IPS-11a (cell line): ENCODE measurements around the gene LSR.
"Not testable (repeated sequence)": the region's sequence is repeated elsewhere in the genome, so short reads cannot be mapped to it uniquely, and the experiment has no call there.

Experiments
- H3K4me3 ChIP-seq: one replicate; pipeline ENCODE4 v1.5.1; 2013; ENCODE audit warnings: low read depth, low read length, control low read depth

LSR gene

DNA sequence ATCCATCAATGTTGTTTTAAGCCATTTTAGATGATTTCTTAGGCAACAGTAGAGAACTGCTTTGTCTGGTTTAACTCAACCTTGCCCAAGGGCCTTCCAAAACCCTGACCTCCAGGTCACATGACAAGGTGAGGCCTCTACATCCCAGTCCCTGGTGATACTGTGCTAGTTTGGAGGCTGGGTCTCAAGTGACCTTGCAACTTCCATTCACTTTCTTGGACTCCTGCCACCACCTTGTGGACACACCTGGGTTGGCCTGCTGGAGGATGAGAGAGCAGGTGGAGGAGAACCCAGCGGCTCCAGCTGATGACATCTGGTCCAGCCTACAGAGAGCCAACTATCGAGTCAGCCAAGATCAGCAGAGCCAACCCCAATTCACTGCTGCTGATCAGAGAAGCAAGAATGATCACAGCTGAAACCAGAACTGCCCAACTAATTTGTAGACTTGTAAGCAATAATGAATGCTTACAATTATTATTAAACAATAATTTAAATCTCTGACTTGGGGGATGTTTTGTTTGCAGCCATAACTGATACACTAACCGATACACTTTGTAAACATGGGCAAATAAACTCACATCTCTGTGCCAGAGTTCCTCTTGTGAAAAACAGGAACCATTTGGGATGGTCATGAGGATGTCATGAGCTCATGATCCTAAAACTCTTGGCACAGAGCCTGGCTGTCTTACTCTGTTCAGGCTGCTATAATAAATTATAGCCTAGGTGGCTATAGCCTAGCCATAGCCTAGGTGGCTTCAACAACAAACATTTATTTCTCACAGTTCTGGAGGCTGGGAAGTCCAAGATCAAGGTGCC lies 31.8 kb upstream of the LSR start:
- no peak overlapping the region for H3K4me3 ChIP-seq

DNA sequence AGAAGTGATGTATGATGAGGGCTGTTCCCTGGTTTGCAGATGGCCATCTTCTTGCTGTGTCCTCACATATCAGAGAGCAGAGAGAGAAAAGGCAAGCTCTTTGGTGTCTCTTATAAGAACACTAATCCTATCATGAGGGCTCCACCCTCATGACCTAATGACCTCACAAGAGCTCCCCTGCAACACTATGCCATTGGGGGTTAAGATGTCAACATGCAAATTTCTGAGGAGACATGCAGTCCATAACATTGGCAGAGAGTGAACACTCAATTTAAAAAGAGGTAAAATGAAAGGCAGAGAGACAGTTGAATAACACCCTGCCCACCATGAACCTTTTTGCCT lies 31.2 kb upstream of the LSR start:
- H3K4me3 ChIP-seq: no peak overlapping the region

DNA sequence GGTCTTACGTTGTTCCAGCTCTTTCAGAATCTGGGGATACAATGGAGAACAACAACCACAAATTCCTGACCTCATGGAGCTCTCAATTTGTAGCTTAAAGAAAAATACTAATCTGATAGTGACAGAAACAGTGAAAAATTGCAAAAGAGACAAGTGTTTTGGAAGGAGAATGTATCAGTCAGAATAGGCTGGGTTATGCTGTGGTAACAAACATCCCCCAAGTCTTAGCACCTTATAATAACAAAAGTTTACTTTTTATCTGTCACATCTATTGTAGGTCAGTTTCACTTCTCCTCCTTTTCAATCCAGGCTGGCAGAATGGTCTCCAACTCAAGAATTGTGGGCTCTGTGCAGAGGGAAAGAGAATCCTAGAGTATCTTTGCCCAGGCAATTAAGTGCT lies 29.8 kb upstream of the LSR start:
- no peak overlapping the region for H3K4me3 ChIP-seq

- H3K4me3 ChIP-seq: no peak overlapping the region
These were observed 28.4 kb upstream of the LSR start for GRCh38 chr19:35220315-35220921.

GRCh38 chr19:35220973-35221590 lies 27.7 kb upstream of the LSR start:
- not testable (repeated sequence) for H3K4me3 ChIP-seq

- H3K4me3 ChIP-seq: no peak overlapping the region
These were observed 26.3 kb upstream of the LSR start for GRCh38 chr19:35222373-35223015.

GRCh38 chr19:35223084-35223790 lies 25.6 kb upstream of the LSR start:
- H3K4me3 ChIP-seq: no peak overlapping the region

- no peak overlapping the region for H3K4me3 ChIP-seq
These were observed 24.8 kb upstream of the LSR start for GRCh38 chr19:35223862-35224505.

- no peak overlapping the region for H3K4me3 ChIP-seq
These were observed 23.9 kb upstream of the LSR start for GRCh38 chr19:35224681-35225571.

- H3K4me3 ChIP-seq: no peak overlapping the region
These were observed 22.9 kb upstream of the LSR start for GRCh38 chr19:35225951-35226350.

GRCh38 chr19:35226748-35227147 lies 22.1 kb upstream of the LSR start:
- H3K4me3 ChIP-seq: no peak overlapping the region

GRCh38 chr19:35228177-35228930 lies 20.4 kb upstream of the LSR start, which contains the start of gene FAM187B:
TSS of gene FAM187B (minus strand) at chr19:35228739. CDS start at chr19:35228680, 59 bp downstream.
- H3K4me3 ChIP-seq: no peak within 1 kb of the TSS

GRCh38 chr19:35229601-35230000 lies 19.2 kb upstream of the LSR start:
- H3K4me3 ChIP-seq: no peak overlapping the region

GRCh38 chr19:35231956-35232645 lies 16.7 kb upstream of the LSR start:
- no peak overlapping the region for H3K4me3 ChIP-seq

- no peak overlapping the region for H3K4me3 ChIP-seq
These were observed 15.9 kb upstream of the LSR start for GRCh38 chr19:35232912-35233311.

- H3K4me3 ChIP-seq: no peak overlapping the region
These were observed 12.0 kb upstream of the LSR start for GRCh38 chr19:35236638-35237400.

- H3K4me3 ChIP-seq: not testable (repeated sequence)
These were observed 9.2 kb upstream of the LSR start for GRCh38 chr19:35239597-35239996.

DNA sequence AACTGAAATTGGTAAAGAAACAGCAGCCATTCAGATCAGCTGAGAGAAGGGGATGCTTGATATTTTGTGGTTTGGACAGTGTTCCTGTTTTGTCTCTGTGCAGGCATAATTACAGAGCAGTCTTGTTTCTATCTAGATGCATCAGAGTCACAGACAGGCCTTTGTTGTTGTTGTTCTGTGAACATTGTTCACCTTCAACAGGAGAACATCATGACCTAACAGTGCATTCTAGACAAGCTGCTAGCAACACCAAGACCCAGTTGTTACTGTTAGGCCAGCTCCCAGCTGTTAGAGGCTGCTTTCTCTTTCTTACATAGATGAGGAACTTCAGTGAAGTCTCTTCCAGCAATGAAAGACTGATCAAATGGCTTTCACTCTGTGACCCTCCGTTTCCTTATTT lies 8.5 kb upstream of the LSR start:
- no peak overlapping the region for H3K4me3 ChIP-seq
